GM12875 (cell line): ENCODE data around the gene KIAA0753.
"Not testable (repeated sequence)": the region's sequence is repeated elsewhere in the genome, so short reads cannot be mapped to it uniquely, and the experiment has no call there.

Experiments
- H3K4me3 ChIP-seq: one replicate; pipeline ENCODE4 v1.5.1; 2011; ENCODE audit warnings: low read depth, low read length, control low read depth
- CTCF ChIP-seq: IDR thresholded peaks from 2 replicates; pipeline ENCODE4 v1.5.1; 2011; ENCODE audit warnings: low read depth, mild to moderate bottlenecking, control low read depth, inconsistent platforms, low read length, moderate library complexity, borderline replicate concordance; ENCODE audit not compliant: insufficient read depth

The KIAA0753 gene

GRCh38 chr17:6596941-6597340, 43.6 kb downstream of the KIAA0753 start:
- TF ChIP-seq CTCF, result no peak
- no peak overlapping the region for H3K4me3 ChIP-seq

- H3K4me3 ChIP-seq, result no peak overlapping the region
These were observed 44.0 kb downstream of the KIAA0753 start for GRCh38 chr17:6596511-6596910.

GRCh38 chr17:6596081-6596480, 44.4 kb downstream of the KIAA0753 start:
- no peak overlapping the region for H3K4me3 ChIP-seq
- no peak for TF ChIP-seq CTCF

More at GRCh38 chr17:6596511-6596910, 44.0 kb downstream of the KIAA0753 start:
- no peak for TF ChIP-seq CTCF

- H3K4me3 ChIP-seq, result not testable (repeated sequence)
These were observed 47.1 kb downstream of the KIAA0753 start for GRCh38 chr17:6593371-6593770.

- no peak overlapping the region for H3K4me3 ChIP-seq
- TF ChIP-seq CTCF, result no peak
These were observed 48.3 kb downstream of the KIAA0753 start for GRCh38 chr17:6592173-6592572.

- no peak for TF ChIP-seq CTCF
- no peak overlapping the region for H3K4me3 ChIP-seq
These were observed 48.8 kb downstream of the KIAA0753 start for GRCh38 chr17:6591599-6592158.

GRCh38 chr17:6589266-6589946, 51.1 kb downstream of the KIAA0753 start:
- H3K4me3 ChIP-seq, result no peak overlapping the region
- no peak for TF ChIP-seq CTCF
